Right ventricle myocardium superior (tissue), 1 donor: ENCODE measurements around the gene SMARCD3. TPM values are rescaled to one million over a fixed set of nuclear protein-coding genes. Genes with fewer than 3 reads are reported as not detected.

Source experiments
- ATAC-seq: fragments of 200-7000 bp; cut with Tn5 transposase; one replicate; pipeline ENCODE4 v1.9.1; 2020; ENCODE audit warnings: mild to moderate bottlenecking; ENCODE audit not compliant: poor library complexity
- DNase-seq: peaks from one replicate; pipeline ENCODE4 v3.0.0-alpha.2; 2020
- intact Hi-C: fragments of 100-400 bp; cut with DNase I; formaldehyde crosslinking; loops from one replicate; pipeline ENCODE4 v1.11.2; 2022
- total RNA-seq: library from RNA; stranded (reverse); fragmentation: NEBNext Ultra II Directional; extraction: Animal tissue kit (Norgen Biotek cat#: 25700); gene quantifications from one replicate; pipeline ENCODE4 v1.2.1, GENCODE V29; 2021
- donor health status: DM: no; HTN: yes; CAD: no; lungs with severe emphysema.

The SMARCD3 gene
- total RNA-seq, 1 donor from 2014 or later = 131 TPM

DNA sequence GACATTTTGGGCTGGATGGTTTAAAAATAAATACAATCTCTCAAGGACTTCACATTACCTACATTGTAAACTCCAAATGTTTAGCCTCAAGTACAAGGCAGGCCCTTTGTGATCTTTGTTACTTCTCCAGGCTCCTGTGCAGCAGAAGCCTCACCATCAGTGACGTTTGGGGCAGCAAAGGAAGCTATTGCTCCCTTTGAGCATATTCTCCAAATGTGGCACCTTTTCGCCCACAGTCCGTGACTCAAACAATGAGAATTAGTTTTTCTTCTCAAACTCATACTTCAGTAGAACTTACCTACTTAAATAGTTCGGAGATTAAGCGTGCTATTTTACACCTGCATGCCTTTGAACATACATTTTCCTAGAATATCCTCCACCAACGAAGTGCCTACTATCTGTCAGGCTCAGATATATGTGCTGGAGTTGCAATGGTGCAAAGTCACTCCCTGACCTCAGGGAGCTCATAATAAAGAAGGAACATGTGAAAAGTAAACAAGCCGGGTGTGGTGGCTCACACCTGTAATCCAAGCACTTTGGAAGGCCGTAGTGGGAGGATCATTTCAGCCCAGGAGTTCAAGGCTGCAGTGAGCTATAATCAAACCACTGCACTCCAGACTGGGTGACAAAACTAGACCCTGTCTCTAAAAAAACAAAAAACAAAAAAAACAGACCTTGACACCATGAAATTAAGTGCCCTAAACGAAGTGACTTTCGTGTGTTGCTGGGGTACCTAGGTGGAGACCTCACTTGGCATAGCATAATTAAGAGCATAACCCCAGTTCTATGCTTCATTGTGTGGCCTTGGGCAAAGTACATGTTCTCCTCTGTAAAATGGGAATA is 20.2 kb downstream of the SMARCD3 start:
- no peak for ATAC-seq
- no peak for DNase-seq
- intact Hi-C loops = no loop called here

GRCh38 chr7:151226875-151227782 is 21.4 kb downstream of the SMARCD3 start, which contains the start of gene ABCF2:
Gene ABCF2 (minus strand): TSS chr7:151227205. CDS start chr7:151226458, 747 bp downstream.
- intact Hi-C loops = no loop called here

DNA sequence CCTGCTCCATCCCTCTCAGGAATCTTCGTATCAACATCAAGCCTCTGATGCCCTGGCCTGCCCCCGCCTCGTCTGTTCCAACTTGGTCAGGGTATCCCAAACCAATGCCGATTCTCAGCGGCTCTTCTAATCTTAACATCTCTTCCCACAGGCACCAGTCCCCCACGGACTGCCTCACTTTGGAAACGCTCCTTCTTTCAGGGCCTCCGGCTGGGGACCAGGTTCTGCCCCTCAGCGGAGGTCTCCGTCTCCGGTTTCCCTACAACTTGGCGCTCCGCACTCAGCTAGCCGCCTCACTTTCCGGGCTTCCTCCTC is 22.0 kb downstream of the SMARCD3 start:
- ATAC-seq (peak; percentile 2), DNase-seq (no peak)
- intact Hi-C loops = no loop called here

More at GRCh38 chr7:151226875-151227782, 21.4 kb downstream of the SMARCD3 start, which contains the start of gene ABCF2:
- ATAC-seq = peak; percentile 99
- DNase-seq = peak; percentile 100

DNA sequence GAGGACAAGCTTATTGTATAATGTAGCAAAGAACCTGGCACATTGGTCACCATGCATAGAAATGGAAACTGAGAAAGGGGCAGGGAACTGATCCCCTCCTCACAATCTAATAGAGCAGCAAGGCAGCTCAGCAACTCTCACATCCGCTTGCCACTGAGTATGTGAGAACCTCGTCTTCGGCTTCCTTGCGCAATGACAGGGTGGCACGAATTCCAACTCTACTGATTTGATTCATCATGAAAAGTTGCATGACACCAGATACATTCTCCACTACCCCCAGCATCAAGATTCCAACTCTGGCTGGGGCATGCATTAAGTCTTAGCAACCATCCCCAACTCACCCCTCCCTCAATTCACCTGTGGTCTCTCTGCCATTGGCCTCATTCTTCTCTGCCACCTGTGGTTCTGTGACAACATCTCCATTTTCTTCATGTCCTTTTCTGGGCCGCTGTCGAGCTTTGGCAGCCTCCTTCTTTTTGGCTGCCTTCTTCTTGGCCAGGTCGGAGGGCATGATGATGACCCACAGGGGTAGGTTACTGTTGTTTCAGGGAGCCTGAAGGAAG is 22.5 kb downstream of the SMARCD3 start:
- DNase-seq (no peak), ATAC-seq (no peak)
- intact Hi-C loops = no loop called here

- intact Hi-C loops = no loop called here
- DNase-seq (no peak), ATAC-seq (no peak)
Measured at GRCh38 chr7:151223728-151224127, 24.8 kb downstream of the SMARCD3 start.

DNA sequence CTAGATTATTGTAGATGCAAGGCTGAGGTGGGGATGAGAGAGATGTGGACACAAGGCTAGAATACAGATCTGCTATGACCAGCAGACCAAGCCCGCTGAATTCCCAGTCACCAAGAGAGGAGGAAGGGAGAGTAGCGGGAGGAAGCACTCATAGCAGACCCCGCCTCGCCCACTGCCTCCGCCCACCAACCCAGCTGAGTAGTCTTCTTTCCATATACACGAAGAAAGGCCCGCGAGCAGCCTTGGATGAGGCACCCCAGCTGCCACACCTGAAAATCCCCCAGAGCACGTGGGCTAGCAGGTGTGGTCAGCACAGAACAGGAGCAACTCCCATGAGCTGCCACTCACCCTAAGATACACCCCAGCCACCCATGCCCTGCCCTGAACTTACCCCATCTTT is 30.3 kb downstream of the SMARCD3 start:
- intact Hi-C loops = no loop called here
- no peak for ATAC-seq
- no peak for DNase-seq

- DNase-seq (no peak), ATAC-seq (no peak)
- intact Hi-C loops = no loop called here
Measured at GRCh38 chr7:151215396-151215795, 33.1 kb downstream of the SMARCD3 start.

DNA sequence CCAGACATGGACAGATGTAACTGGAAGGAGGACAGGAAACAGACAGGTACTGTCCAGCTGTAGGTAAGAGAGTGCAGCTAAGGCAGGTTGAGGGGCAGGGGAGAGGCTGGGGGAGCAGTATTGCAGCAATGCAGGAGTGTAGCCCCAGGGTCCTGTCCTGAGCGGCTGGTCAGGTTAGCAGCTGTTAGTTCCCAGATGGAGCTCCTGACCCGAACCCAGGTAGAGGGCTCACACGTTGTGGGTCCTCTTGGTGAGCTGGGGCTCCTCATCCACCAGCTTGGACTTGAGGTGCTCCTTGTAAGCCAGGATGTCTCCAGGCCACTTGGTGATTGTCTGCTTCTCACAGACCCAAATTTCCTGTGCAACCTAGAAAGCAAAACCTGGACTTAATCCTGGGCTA is 34.7 kb downstream of the SMARCD3 start:
- no peak for DNase-seq
- intact Hi-C loops = no loop called here
- ATAC-seq = no peak

DNA sequence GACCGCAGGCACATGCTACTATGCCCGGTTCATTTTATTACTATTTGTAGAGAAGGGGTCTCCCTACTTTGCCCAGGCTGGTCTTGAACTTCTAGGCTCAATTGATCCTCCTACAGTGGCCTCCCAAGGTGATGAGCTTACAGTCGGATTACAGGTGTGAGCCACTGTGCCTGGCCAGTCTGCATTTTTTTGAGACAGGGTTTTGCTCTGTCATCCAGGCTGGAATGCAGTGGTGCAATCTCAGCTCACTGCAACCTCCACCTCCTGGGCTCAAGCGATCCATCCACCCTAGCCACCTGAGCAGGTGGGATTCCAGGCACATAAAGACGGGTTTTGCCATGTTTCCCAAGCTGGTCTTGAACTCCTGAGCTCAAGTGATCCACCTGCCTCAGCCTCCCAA is 35.9 kb downstream of the SMARCD3 start:
- no peak for ATAC-seq
- DNase-seq = no peak
- intact Hi-C loops = no loop called here

DNA sequence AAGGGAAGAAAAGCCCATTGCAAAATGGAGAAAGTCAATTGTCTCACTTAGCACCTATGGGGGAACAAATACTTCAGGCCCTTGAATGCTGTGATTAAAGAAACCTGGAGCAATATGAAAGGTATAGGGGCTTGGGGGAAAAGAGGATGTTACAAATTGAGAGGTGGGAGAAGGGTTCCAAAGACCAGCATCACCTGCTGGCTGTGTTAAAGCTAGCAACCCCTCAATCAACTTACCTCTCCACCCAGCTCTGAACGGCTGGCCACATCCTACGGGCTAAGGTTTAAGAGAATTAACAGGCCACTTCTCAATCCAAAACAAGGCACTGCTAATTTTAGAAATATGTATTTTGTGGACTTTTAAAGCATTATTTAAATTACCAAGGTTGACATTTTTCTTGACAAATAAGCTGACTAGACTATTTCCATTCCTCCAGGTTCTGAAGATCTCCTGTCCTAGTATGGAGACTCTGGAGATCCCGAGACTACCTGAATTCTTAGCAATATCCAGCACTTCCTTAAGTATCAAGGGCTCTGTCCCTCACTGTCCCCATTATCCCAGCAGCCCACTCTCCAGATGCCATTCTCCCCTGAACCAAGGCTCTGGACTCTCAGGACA is 37.2 kb downstream of the SMARCD3 start:
- intact Hi-C loops = no loop called here
- ATAC-seq (no peak), DNase-seq (no peak)

GRCh38 chr7:151210087-151210854 is 38.2 kb downstream of the SMARCD3 start, which contains the start of gene H2BK1:
Gene H2BK1 (minus strand): TSS chr7:151210488. CDS start chr7:151210318, 170 bp downstream.
- intact Hi-C loops = no loop called here

GRCh38 chr7:151209588-151209987 is 38.9 kb downstream of the SMARCD3 start:
- ATAC-seq (no peak), DNase-seq (no peak)
- intact Hi-C loops = no loop called here

More at GRCh38 chr7:151210087-151210854, 38.2 kb downstream of the SMARCD3 start, which contains the start of gene H2BK1:
- DNase-seq (no peak), ATAC-seq (no peak)

- ATAC-seq (no peak), DNase-seq (no peak)
- intact Hi-C loops = no loop called here
Measured at GRCh38 chr7:151208253-151208862, 40.1 kb downstream of the SMARCD3 start.

GRCh38 chr7:151207804-151208203 is 40.7 kb downstream of the SMARCD3 start:
- no peak for DNase-seq
- no peak for ATAC-seq
- intact Hi-C loops = no loop called here

DNA sequence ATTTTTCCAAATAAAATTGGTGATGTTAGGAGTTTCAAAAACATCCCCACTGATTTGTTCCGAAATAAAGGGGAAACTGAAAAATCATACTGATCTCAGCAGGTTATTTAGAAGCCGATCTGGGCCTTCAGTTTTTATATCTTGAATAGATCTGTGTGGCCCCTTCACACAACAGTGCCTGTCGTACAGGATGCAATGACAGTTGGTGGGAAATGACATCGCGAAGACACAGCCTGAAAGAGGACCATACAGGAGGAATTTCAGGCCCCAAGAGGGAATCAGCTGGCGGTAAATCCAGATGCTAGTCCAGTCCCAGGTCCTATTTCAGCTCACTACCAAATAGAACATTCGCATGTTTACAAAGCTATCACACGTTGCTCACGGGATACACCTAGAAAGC is 41.2 kb downstream of the SMARCD3 start:
- intact Hi-C loops = no loop called here
- ATAC-seq = no peak
- DNase-seq = no peak

DNA sequence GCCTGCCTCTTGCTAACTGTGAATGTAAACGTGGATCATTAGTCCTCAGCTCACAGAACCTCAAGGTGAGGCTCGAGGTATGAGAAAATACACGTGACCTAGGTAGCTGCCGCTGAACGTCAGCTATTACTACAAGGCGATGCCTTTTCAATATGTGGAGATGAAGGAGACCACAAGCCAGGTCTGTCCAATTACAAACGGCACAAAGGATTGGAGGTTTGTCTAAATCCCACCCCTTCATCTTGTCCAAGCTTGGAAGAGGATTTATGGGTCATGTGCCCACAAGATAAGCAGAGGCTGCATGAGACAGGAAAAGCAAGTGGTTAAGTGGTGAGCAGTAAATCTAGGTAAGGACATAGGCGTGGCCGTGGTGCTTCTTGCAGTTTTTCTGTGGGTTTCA is 41.6 kb downstream of the SMARCD3 start:
- no peak for ATAC-seq
- intact Hi-C loops = no loop called here
- DNase-seq = no peak

GRCh38 chr7:151205730-151206129 is 42.8 kb downstream of the SMARCD3 start:
- intact Hi-C loops = no loop called here
- ATAC-seq (no peak), DNase-seq (no peak)
